Activated naive CD8-positive, alpha-beta T cell (primary cell): ENCODE measurements around the gene SHROOM3.

ENCODE experiments used
- H3K27ac Mint-ChIP-seq: one replicate; pipeline ENCODE4 v1.8.0; 2021; ENCODE audit warnings: mixed read lengths
- H3K27me3 Mint-ChIP-seq: one replicate; pipeline ENCODE4 v1.8.0; 2021; ENCODE audit warnings: mixed read lengths
- H3K36me3 Mint-ChIP-seq: one replicate; pipeline ENCODE4 v1.8.0; 2021; ENCODE audit warnings: mixed read lengths
- H3K4me1 Mint-ChIP-seq: one replicate; pipeline ENCODE4 v1.8.0; 2021; ENCODE audit warnings: low read depth, mixed read lengths
- H3K4me3 Mint-ChIP-seq: one replicate; pipeline ENCODE4 v1.8.0; 2021; ENCODE audit warnings: mild to moderate bottlenecking, mixed read lengths
- H3K9me3 Mint-ChIP-seq: one replicate; pipeline ENCODE4 v1.8.0; 2021; ENCODE audit warnings: low read depth, mixed read lengths

Gene SHROOM3

GRCh38 chr4:76658231-76659102 lies 223.4 kb downstream of the SHROOM3 start:
- Mint-ChIP-seq H3K27ac (no peak overlapping the region), H3K4me1 (no peaks in the 10 kb centered on the region), H3K27me3 (peaks cover 1% of the 10 kb centered on the region), H3K9me3 (no peaks in the 10 kb centered on the region), H3K36me3 (no peaks in the 10 kb centered on the region), H3K4me3 (no peak overlapping the region)

- Mint-ChIP-seq H3K27me3 (peaks cover 1% of the 10 kb centered on the region), H3K36me3 (no peaks in the 10 kb centered on the region), H3K4me1 (no peaks in the 10 kb centered on the region), H3K9me3 (no peaks in the 10 kb centered on the region), H3K27ac (no peak overlapping the region), H3K4me3 (no peak overlapping the region)
These were observed 224.1 kb downstream of the SHROOM3 start for GRCh38 chr4:76659103-76659490.

- Mint-ChIP-seq H3K9me3 (no peaks in the 10 kb centered on the region), H3K4me3 (no peak overlapping the region), H3K27me3 (no peaks in the 10 kb centered on the region)
These were observed 228.8 kb downstream of the SHROOM3 start for GRCh38 chr4:76663824-76664223.

GRCh38 chr4:76665153-76665552 lies 230.1 kb downstream of the SHROOM3 start:
- Mint-ChIP-seq H3K27me3 (peaks cover 2% of the 10 kb centered on the region), H3K9me3 (no peaks in the 10 kb centered on the region), H3K4me1 (no peaks in the 10 kb centered on the region), H3K36me3 (no peaks in the 10 kb centered on the region), H3K27ac (no peak overlapping the region), H3K4me3 (no peak overlapping the region)

More at GRCh38 chr4:76663824-76664223, 228.8 kb downstream of the SHROOM3 start:
- H3K27ac Mint-ChIP-seq, result no peak overlapping the region
- no peaks in the 10 kb centered on the region for H3K36me3 Mint-ChIP-seq
- H3K4me1 Mint-ChIP-seq, result no peaks in the 10 kb centered on the region

- Mint-ChIP-seq H3K27me3 (peaks cover 2% of the 10 kb centered on the region), H3K4me1 (no peaks in the 10 kb centered on the region), H3K27ac (no peak overlapping the region), H3K4me3 (no peak overlapping the region), H3K36me3 (no peaks in the 10 kb centered on the region), H3K9me3 (no peaks in the 10 kb centered on the region)
These were observed 230.7 kb downstream of the SHROOM3 start for GRCh38 chr4:76665721-76666120.

GRCh38 chr4:76666944-76667532 lies 232.0 kb downstream of the SHROOM3 start:
- H3K4me1 Mint-ChIP-seq, result no peaks in the 10 kb centered on the region
- no peak overlapping the region for H3K4me3 Mint-ChIP-seq
- H3K27me3 Mint-ChIP-seq, result peaks cover 6% of the 10 kb centered on the region
- H3K27ac Mint-ChIP-seq, result no peak overlapping the region
- H3K36me3 Mint-ChIP-seq, result no peaks in the 10 kb centered on the region
- no peaks in the 10 kb centered on the region for H3K9me3 Mint-ChIP-seq

GRCh38 chr4:76670631-76671030 lies 235.6 kb downstream of the SHROOM3 start:
- Mint-ChIP-seq H3K9me3 (no peaks in the 10 kb centered on the region), H3K27ac (no peak overlapping the region), H3K4me1 (no peaks in the 10 kb centered on the region)

GRCh38 chr4:76673362-76673761 lies 238.3 kb downstream of the SHROOM3 start:
- Mint-ChIP-seq H3K4me3 (no peak overlapping the region), H3K27me3 (peaks cover 10% of the 10 kb centered on the region), H3K36me3 (no peaks in the 10 kb centered on the region), H3K27ac (no peak overlapping the region), H3K4me1 (no peaks in the 10 kb centered on the region), H3K9me3 (no peaks in the 10 kb centered on the region)

More at GRCh38 chr4:76670631-76671030, 235.6 kb downstream of the SHROOM3 start:
- Mint-ChIP-seq H3K27me3 (peaks cover 6% of the 10 kb centered on the region), H3K4me3 (no peak overlapping the region), H3K36me3 (no peaks in the 10 kb centered on the region)

- Mint-ChIP-seq H3K36me3 (no peaks in the 10 kb centered on the region), H3K27ac (no peak overlapping the region), H3K4me1 (no peaks in the 10 kb centered on the region), H3K4me3 (no peak overlapping the region), H3K9me3 (no peaks in the 10 kb centered on the region), H3K27me3 (peaks cover 11% of the 10 kb centered on the region)
These were observed 240.0 kb downstream of the SHROOM3 start for GRCh38 chr4:76674983-76675382.

GRCh38 chr4:76677571-76678326 lies 242.7 kb downstream of the SHROOM3 start:
- Mint-ChIP-seq H3K9me3 (no peaks in the 10 kb centered on the region), H3K36me3 (no peaks in the 10 kb centered on the region), H3K4me3 (no peak overlapping the region), H3K27me3 (peaks cover 12% of the 10 kb centered on the region), H3K27ac (no peak overlapping the region), H3K4me1 (no peaks in the 10 kb centered on the region)

GRCh38 chr4:76679691-76680090 lies 244.7 kb downstream of the SHROOM3 start:
- H3K27ac Mint-ChIP-seq, result no peak overlapping the region
- H3K9me3 Mint-ChIP-seq, result no peaks in the 10 kb centered on the region
- H3K4me3 Mint-ChIP-seq, result no peak overlapping the region
- H3K4me1 Mint-ChIP-seq, result no peaks in the 10 kb centered on the region
- H3K36me3 Mint-ChIP-seq, result no peaks in the 10 kb centered on the region
- H3K27me3 Mint-ChIP-seq, result peaks cover 12% of the 10 kb centered on the region

GRCh38 chr4:76680952-76681351 lies 245.9 kb downstream of the SHROOM3 start:
- no peaks in the 10 kb centered on the region for H3K4me1 Mint-ChIP-seq
- H3K36me3 Mint-ChIP-seq, result no peaks in the 10 kb centered on the region
- no peak overlapping the region for H3K27ac Mint-ChIP-seq
- no peaks in the 10 kb centered on the region for H3K9me3 Mint-ChIP-seq
- no peak overlapping the region for H3K4me3 Mint-ChIP-seq
- peaks cover 11% of the 10 kb centered on the region for H3K27me3 Mint-ChIP-seq

- Mint-ChIP-seq H3K27me3 (peaks cover 8% of the 10 kb centered on the region), H3K36me3 (no peaks in the 10 kb centered on the region), H3K4me3 (no peak overlapping the region), H3K27ac (no peak overlapping the region), H3K9me3 (no peaks in the 10 kb centered on the region), H3K4me1 (no peaks in the 10 kb centered on the region)
These were observed 247.0 kb downstream of the SHROOM3 start for GRCh38 chr4:76681996-76682395.

- Mint-ChIP-seq H3K4me1 (no peaks in the 10 kb centered on the region), H3K27me3 (peaks cover 14% of the 10 kb centered on the region), H3K9me3 (no peaks in the 10 kb centered on the region), H3K4me3 (no peak overlapping the region), H3K36me3 (no peaks in the 10 kb centered on the region), H3K27ac (no peak overlapping the region)
These were observed 248.1 kb downstream of the SHROOM3 start for GRCh38 chr4:76683144-76683543.
